ENCODE measurements around the gene SLC9B2. TPM values are rescaled to one million over a fixed set of nuclear protein-coding genes. Genes with fewer than 3 reads are reported as not detected.
A peak's percentile ranks its signal among the peaks of the same experiment; 100 is the strongest.

Gene SLC9B2
- total RNA-seq, 4 donors from 2014 or later = 4.2 to 11.9 (median 5.6) TPM

DNA sequence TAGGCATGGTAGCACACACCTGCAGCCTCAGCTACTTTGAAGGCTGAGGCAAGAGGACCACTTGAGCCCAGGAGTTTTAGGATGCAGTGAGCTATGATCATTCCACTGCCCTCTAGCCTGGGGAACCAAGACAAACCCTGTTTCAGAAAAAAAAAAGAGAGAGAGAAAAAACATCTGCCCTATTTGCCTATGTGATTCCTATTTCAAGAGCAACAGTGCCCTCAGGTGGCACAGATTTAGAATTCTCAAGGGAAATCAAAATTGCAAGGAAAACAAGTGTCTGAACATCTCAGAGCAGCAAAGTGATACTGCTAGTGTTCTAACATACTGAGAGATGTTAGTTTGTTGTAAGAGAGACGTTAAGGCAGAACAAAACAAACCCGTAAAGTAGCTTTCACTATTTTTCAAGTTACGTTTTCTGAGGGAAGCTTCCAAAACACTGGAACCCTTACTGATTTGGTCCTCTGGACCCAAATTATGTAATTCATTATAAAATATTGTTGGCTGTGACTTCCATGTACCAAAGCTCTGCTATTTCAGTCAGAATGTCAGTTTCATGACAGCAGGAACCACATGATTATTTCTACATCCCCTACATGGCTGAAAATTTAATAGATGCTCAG, 15.2 kb upstream of the SLC9B2 start:
- 51% methylated on average over 3 of the region's 3 CpGs for WGBS
- DNase-seq (ENCODE audit: low spot score in 2 of 2) = no peak
- H3K4me1 ChIP-seq = peaks cover 3% of the 10 kb centered on the region
- H3K9me3 ChIP-seq = no peaks in the 10 kb centered on the region
- no peaks in the 10 kb centered on the region for H3K27me3 ChIP-seq
- H3K36me3 ChIP-seq = peaks cover 44% of the 10 kb centered on the region
- TF ChIP-seq, protein P1, sequence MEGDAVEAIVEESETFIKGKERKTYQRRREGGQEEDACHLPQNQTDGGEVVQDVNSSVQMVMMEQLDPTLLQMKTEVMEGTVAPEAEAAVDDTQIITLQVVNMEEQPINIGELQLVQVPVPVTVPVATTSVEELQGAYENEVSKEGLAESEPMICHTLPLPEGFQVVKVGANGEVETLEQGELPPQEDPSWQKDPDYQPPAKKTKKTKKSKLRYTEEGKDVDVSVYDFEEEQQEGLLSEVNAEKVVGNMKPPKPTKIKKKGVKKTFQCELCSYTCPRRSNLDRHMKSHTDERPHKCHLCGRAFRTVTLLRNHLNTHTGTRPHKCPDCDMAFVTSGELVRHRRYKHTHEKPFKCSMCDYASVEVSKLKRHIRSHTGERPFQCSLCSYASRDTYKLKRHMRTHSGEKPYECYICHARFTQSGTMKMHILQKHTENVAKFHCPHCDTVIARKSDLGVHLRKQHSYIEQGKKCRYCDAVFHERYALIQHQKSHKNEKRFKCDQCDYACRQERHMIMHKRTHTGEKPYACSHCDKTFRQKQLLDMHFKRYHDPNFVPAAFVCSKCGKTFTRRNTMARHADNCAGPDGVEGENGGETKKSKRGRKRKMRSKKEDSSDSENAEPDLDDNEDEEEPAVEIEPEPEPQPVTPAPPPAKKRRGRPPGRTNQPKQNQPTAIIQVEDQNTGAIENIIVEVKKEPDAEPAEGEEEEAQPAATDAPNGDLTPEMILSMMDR (IDR thresholded peaks at IDR 0.05) = peak in 1 of 2 donors; percentile 16
- no peak for TF ChIP-seq POLR2AphosphoS5 (IDR thresholded peaks at IDR 0.05)
- H3K27ac ChIP-seq = no peak overlapping the region
- no peak overlapping the region for H3K4me3 ChIP-seq

DNA sequence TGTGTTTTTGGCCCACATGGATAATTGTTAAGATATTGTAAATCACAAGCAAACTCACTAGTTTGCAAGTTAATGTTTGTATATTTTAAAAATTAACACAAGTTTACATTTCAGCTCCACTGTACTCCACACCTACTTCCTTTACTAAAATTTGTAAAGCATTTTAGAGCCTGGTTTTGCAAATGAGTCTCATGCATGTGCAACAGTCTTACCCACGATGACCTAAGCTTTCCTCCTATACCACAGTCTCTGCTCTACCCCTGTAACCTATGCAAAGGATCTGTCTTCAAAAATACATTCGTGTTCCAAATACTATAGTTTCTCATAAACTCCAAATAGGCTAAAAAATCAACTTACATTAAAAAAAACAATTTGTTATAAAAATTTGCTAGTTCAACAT, 12.9 kb upstream of the SLC9B2 start:
- no peak overlapping the region for H3K27ac ChIP-seq
- no peaks in the 10 kb centered on the region for H3K27me3 ChIP-seq
- TF ChIP-seq EP300 (IDR thresholded peaks at IDR 0.05) = no peak
- TF ChIP-seq, protein P1 (IDR thresholded peaks at IDR 0.05) = no peak
- TF ChIP-seq POLR2A (IDR thresholded peaks at IDR 0.05) = no peak
- no peak for TF ChIP-seq POLR2AphosphoS5 (IDR thresholded peaks at IDR 0.05)
- H3K4me3 ChIP-seq = no peak overlapping the region
- peaks cover 51% of the 10 kb centered on the region for H3K36me3 ChIP-seq
- H3K9me3 ChIP-seq = no peaks in the 10 kb centered on the region
- H3K4me1 ChIP-seq = no peaks in the 10 kb centered on the region
- DNase-seq (ENCODE audit: low spot score in 2 of 2) = no peak
- 85% methylated on average over 2 of the region's 2 CpGs for WGBS

DNA sequence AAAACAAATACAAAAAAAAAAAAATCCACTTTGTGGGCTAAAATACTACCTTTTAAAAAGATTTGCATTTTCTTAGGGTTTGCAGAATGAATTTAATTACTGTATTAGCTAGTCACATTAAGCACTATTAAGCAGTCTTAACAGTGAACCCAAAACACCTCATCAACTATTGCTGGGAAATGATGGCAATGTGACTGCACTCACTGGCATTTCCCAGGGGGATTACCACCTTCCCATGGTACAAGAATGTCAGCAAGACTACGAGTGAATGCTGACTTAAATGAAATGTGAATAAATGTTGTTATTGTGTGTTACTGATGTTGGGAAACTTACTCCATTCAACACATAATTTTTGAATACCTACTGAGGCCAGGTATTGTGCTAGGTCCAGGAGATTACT, 10.0 kb upstream of the SLC9B2 start:
- Histone ChIP-seq H3K4me1 (no peaks in the 10 kb centered on the region), H3K4me3 (no peak overlapping the region), H3K27ac (no peak overlapping the region), H3K9me3 (no peaks in the 10 kb centered on the region), H3K36me3 (peaks cover 65% of the 10 kb centered on the region), H3K27me3 (no peaks in the 10 kb centered on the region)
- no peak for DNase-seq (ENCODE audit: low spot score in 2 of 2)
- WGBS = 80% methylated on average over 1 of the region's 1 CpG
- TF ChIP-seq EP300 (IDR thresholded peaks at IDR 0.05) = no peak
- no peak for TF ChIP-seq POLR2A (IDR thresholded peaks at IDR 0.05)
- TF ChIP-seq, protein P1 (IDR thresholded peaks at IDR 0.05) = no peak
- no peak for TF ChIP-seq POLR2AphosphoS5 (IDR thresholded peaks at IDR 0.05)

DNA sequence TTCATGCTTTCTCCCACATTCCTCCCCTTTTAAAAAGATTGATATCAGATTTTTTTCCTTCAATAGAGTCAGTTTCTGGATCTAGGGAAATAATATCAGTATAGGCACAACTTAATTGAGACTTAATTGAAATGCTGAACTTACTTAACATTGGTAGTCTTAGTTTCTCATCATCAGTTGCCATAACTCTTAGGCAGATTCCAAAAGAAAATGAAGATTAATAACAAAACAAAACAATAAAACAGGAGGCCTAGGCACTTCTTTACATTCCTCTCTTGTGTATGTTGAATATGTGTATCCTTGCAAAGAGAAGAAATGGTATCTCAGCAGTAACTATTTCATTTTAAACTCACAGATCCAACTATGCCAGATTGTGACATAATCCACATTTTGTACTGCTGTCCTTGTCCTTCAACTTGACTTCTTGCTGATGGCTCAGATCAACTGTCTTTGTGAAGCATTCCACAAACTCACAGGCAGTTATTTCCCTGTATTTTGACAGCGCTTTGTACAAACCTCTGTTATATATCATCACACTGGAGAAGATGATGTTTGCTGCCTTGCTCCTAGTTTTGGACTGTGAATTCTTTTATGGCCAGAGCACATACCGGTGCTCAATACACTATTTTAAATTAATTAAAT, 9.1 kb upstream of the SLC9B2 start:
- Histone ChIP-seq H3K27ac (no peak overlapping the region), H3K36me3 (peaks cover 70% of the 10 kb centered on the region), H3K9me3 (no peaks in the 10 kb centered on the region), H3K4me3 (no peak overlapping the region), H3K27me3 (no peaks in the 10 kb centered on the region), H3K4me1 (no peaks in the 10 kb centered on the region)
- no peak for DNase-seq (ENCODE audit: low spot score in 2 of 2)
- no peak for TF ChIP-seq POLR2AphosphoS5 (IDR thresholded peaks at IDR 0.05)
- TF ChIP-seq, protein P1 (IDR thresholded peaks at IDR 0.05) = no peak
- TF ChIP-seq POLR2A (IDR thresholded peaks at IDR 0.05) = no peak
- no peak for TF ChIP-seq EP300 (IDR thresholded peaks at IDR 0.05)
- WGBS = 97% methylated on average over 2 of the region's 2 CpGs

DNA sequence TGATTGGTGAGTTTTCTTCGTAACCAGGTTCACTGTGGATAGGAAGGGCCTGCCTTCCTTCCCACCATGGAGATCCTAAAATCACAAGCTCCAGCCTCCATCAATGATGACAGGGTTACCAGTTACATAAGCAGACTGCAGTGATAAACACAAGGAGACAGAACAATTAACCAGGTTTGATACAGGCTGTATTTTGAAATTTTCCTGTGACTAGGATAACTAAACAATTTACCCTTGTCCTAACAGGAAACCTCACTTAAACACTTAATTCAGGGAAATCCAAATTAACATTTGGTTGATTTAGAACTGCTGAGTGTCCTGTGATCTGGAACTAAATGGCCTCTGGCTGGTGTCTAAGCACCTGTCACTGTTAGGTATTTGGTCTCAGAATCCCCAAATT, 3.1 kb upstream of the SLC9B2 start:
- Histone ChIP-seq H3K4me1 (peaks cover 22% of the 10 kb centered on the region), H3K27ac (no peak overlapping the region), H3K36me3 (peaks cover 30% of the 10 kb centered on the region), H3K4me3 (no peak overlapping the region), H3K9me3 (no peaks in the 10 kb centered on the region), H3K27me3 (no peaks in the 10 kb centered on the region)
- 95% methylated on average over 1 of the region's 1 CpG for WGBS
- DNase-seq (ENCODE audit: low spot score in 2 of 2) = no peak
- TF ChIP-seq EP300 (IDR thresholded peaks at IDR 0.05) (no peak), POLR2A (IDR thresholded peaks at IDR 0.05) (no peak), POLR2AphosphoS5 (IDR thresholded peaks at IDR 0.05) (no peak)
- TF ChIP-seq, protein P1 (IDR thresholded peaks at IDR 0.05) = no peak

Data from suprapubic skin (tissue), 4 donors.